Endodermal cell (in vitro differentiated cells): Measurements from ENCODE around the gene PIP5K1C. TPM values are rescaled to one million over a fixed set of nuclear protein-coding genes. Genes with fewer than 3 reads are reported as not detected.

Experiments
- DNase-seq: peaks from one replicate; pipeline ENCODE4 v3.0.0-alpha.2; 2017
- H3K27ac ChIP-seq: 2 replicates; pipeline ENCODE4 v1.5.1; 2013; ENCODE audit warnings: mild to moderate bottlenecking, low read depth, low read length, moderate library complexity
- H3K27me3 ChIP-seq: 2 replicates; pipeline ENCODE4 v1.6.1; 2013; ENCODE audit warnings: mild to moderate bottlenecking, low read length, moderate library complexity; ENCODE audit not compliant: insufficient read depth, control insufficient read depth, poor library complexity, severe bottlenecking
- H3K36me3 ChIP-seq: 2 replicates; pipeline ENCODE4 v1.7.0; 2013; ENCODE audit warnings: mild to moderate bottlenecking, low read length, moderate library complexity; ENCODE audit not compliant: control insufficient read depth, insufficient read depth
- H3K4me1 ChIP-seq: one replicate; pipeline ENCODE4 v1.7.0; 2013; ENCODE audit warnings: low read length; ENCODE audit not compliant: control insufficient read depth, insufficient read depth
- H3K4me3 ChIP-seq: 2 replicates; pipeline ENCODE4 v1.5.1; 2013; ENCODE audit warnings: mild to moderate bottlenecking, low read length, moderate library complexity
- H3K9ac ChIP-seq: 2 replicates; pipeline ENCODE4 v1.6.1; 2013; ENCODE audit warnings: mild to moderate bottlenecking, low read length, moderate library complexity; ENCODE audit not compliant: poor library complexity, severe bottlenecking; ENCODE audit errors: extremely low read depth
- H3K9me3 ChIP-seq: 2 replicates; pipeline ENCODE4 v1.6.1; 2013; ENCODE audit warnings: mild to moderate bottlenecking, low read length, moderate library complexity; ENCODE audit not compliant: control insufficient read depth
- H3K27ac Mint-ChIP-seq: 2 replicates; pipeline ENCODE4 v1.8.0; 2020; ENCODE audit warnings: mixed read lengths
- H3K27me3 Mint-ChIP-seq: 2 replicates; pipeline ENCODE4 v1.8.0; 2021; ENCODE audit warnings: mild to moderate bottlenecking, mixed read lengths; ENCODE audit not compliant: insufficient read depth
- H3K36me3 Mint-ChIP-seq: 2 replicates; pipeline ENCODE4 v1.8.0; 2020; ENCODE audit warnings: low read depth, mixed read lengths
- H3K4me1 Mint-ChIP-seq: 2 replicates; pipeline ENCODE4 v1.8.0; 2020; ENCODE audit warnings: mixed read lengths
- H3K4me3 Mint-ChIP-seq: 2 replicates; pipeline ENCODE4 v1.8.0; 2020; ENCODE audit warnings: mild to moderate bottlenecking, moderate library complexity, mixed read lengths
- H3K9me3 Mint-ChIP-seq: 2 replicates; pipeline ENCODE4 v1.8.0; 2020; ENCODE audit warnings: mild to moderate bottlenecking, mixed read lengths
- CTCF ChIP-seq: fragments of 200-600 bp; sonication (generic); conservative IDR thresholded peaks from 2 replicates; pipeline ENCODE4 v1.5.0; 2021; ENCODE audit warnings: antibody characterized with exemption, mild to moderate bottlenecking
- WGBS, 2 experiments: methylation state at CpG; one replicate each; pipeline versions ENCODE4 v1.1.5 to v1.1.7; 2013; ENCODE audit warnings: missing lambda C conversion rate in 2 of 2, mixed read lengths in 1 of 2; ENCODE audit not compliant: insufficient coverage in 1 of 2, insufficient read length in 1 of 2; 5-methylcytosine and 5-hydroxymethylcytosine counted together
- total RNA-seq, 2 donors: library from RNA; stranded (reverse); fragmentation: NEBNext Ultra II Directional in 1 of 2; extraction: Animal tissue kit (Norgen Biotek cat#: 25700) in 1 of 2; gene quantifications; 2 replicates in 1 of 2; 3 replicates in 1 of 2; pipeline ENCODE4 v1.2.1, GENCODE V29; 2021

The PIP5K1C gene
- total RNA-seq, 2 donors from 2014 or later: 43.5 to 51.5 TPM

- Mint-ChIP-seq H3K27me3 (no peaks in the 10 kb centered on the region), H3K36me3 (peaks cover 37% of the 10 kb centered on the region), H3K9me3 (no peaks in the 10 kb centered on the region), H3K4me1 (no peaks in the 10 kb centered on the region), H3K4me3 (no peak overlapping the region), H3K27ac (peak overlapping the region; percentile 24)
- TF ChIP-seq CTCF: no peak
- Histone ChIP-seq H3K27ac (no peak overlapping the region), H3K9ac (no peak overlapping the region), H3K36me3 (peaks cover 13% of the 10 kb centered on the region), H3K27me3 (no peaks in the 10 kb centered on the region), H3K4me3 (no peak overlapping the region), H3K4me1 (no peaks in the 10 kb centered on the region), H3K9me3 (no peaks in the 10 kb centered on the region)
- DNase-seq: no peak
- 95 to 96% methylated on average over 33 to 55 of the region's 55 CpGs for WGBS, 2 experiments
These were observed 61.8 kb downstream of the PIP5K1C start for GRCh38 chr19:3638208-3639193.

GRCh38 chr19:3637621-3638020, 62.6 kb downstream of the PIP5K1C start:
- Mint-ChIP-seq H3K27ac (no peak overlapping the region), H3K4me1 (no peaks in the 10 kb centered on the region), H3K9me3 (no peaks in the 10 kb centered on the region), H3K27me3 (no peaks in the 10 kb centered on the region), H3K36me3 (peaks cover 33% of the 10 kb centered on the region), H3K4me3 (no peak overlapping the region)
- DNase-seq: no peak
- no peak overlapping the region for H3K27ac ChIP-seq
- H3K36me3 ChIP-seq: peaks cover 13% of the 10 kb centered on the region
- no peaks in the 10 kb centered on the region for H3K9me3 ChIP-seq
- no peaks in the 10 kb centered on the region for H3K4me1 ChIP-seq
- no peak for TF ChIP-seq CTCF
- no peaks in the 10 kb centered on the region for H3K27me3 ChIP-seq
- H3K4me3 ChIP-seq: no peak overlapping the region
- no peak overlapping the region for H3K9ac ChIP-seq
- WGBS, 2 experiments: 94 to 96% methylated on average over 14 to 23 of the region's 23 CpGs

GRCh38 chr19:3636962-3637361, 63.3 kb downstream of the PIP5K1C start:
- no peaks in the 10 kb centered on the region for H3K4me1 Mint-ChIP-seq
- no peak overlapping the region for H3K27ac ChIP-seq

More at GRCh38 chr19:3636962-3637361, 63.3 kb downstream of the PIP5K1C start:
- no peak for DNase-seq
- Mint-ChIP-seq H3K4me3 (no peak overlapping the region), H3K36me3 (peaks cover 33% of the 10 kb centered on the region), H3K27ac (no peak overlapping the region), H3K9me3 (no peaks in the 10 kb centered on the region), H3K27me3 (no peaks in the 10 kb centered on the region)
- Histone ChIP-seq H3K4me3 (no peak overlapping the region), H3K4me1 (no peaks in the 10 kb centered on the region), H3K36me3 (peaks cover 13% of the 10 kb centered on the region), H3K27me3 (no peaks in the 10 kb centered on the region), H3K9me3 (no peaks in the 10 kb centered on the region), H3K9ac (no peak overlapping the region)
- WGBS, 2 experiments: 94 to 96% methylated on average over 17 to 20 of the region's 20 CpGs
- TF ChIP-seq CTCF: no peak
